ENCODE data around the gene TGFBR2.

Gene TGFBR2

GRCh38 chr3:30606301-30607031 is at the start of gene TGFBR2:
Gene TGFBR2, plus strand, starts transcription at chr3:30606601. Its CDS starts 283 bp downstream, at chr3:30606884.
- peak within 1 kb of the TSS; percentile 87 for H3K27ac Mint-ChIP-seq
- no peaks in the 10 kb centered on the region for H3K27me3 Mint-ChIP-seq
- H3K9me3 Mint-ChIP-seq = no peaks in the 10 kb centered on the region
- peaks cover 72% of the 10 kb centered on the region for H3K4me1 Mint-ChIP-seq
- peak; percentile 94 for ATAC-seq
- H3K4me3 Mint-ChIP-seq = peak within 1 kb of the TSS; percentile 97
- H3K36me3 Mint-ChIP-seq = peaks cover 9% of the 10 kb centered on the region

- Mint-ChIP-seq H3K4me3 (no peak overlapping the region), H3K27me3 (no peaks in the 10 kb centered on the region), H3K36me3 (no peaks in the 10 kb centered on the region), H3K27ac (no peak overlapping the region), H3K4me1 (peaks cover 9% of the 10 kb centered on the region), H3K9me3 (peaks cover 3% of the 10 kb centered on the region)
- ATAC-seq = no peak
These were observed 48.6 kb upstream of the TGFBR2 start for GRCh38 chr3:30557746-30558303.

GRCh38 chr3:30563956-30564355 is 42.4 kb upstream of the TGFBR2 start:
- Mint-ChIP-seq H3K4me3 (no peak overlapping the region), H3K4me1 (no peaks in the 10 kb centered on the region), H3K27ac (no peak overlapping the region), H3K27me3 (no peaks in the 10 kb centered on the region), H3K36me3 (no peaks in the 10 kb centered on the region), H3K9me3 (no peaks in the 10 kb centered on the region)
- no peak for ATAC-seq

- ATAC-seq = no peak
- peaks cover 2% of the 10 kb centered on the region for H3K9me3 Mint-ChIP-seq
- no peaks in the 10 kb centered on the region for H3K36me3 Mint-ChIP-seq
- H3K27ac Mint-ChIP-seq = no peak overlapping the region
- H3K4me3 Mint-ChIP-seq = no peak overlapping the region
- no peaks in the 10 kb centered on the region for H3K4me1 Mint-ChIP-seq
- H3K27me3 Mint-ChIP-seq = no peaks in the 10 kb centered on the region
These were observed 39.2 kb upstream of the TGFBR2 start for GRCh38 chr3:30567139-30567753.

GRCh38 chr3:30576946-30577345 is 29.5 kb upstream of the TGFBR2 start:
- Mint-ChIP-seq H3K27me3 (no peaks in the 10 kb centered on the region), H3K4me3 (no peak overlapping the region), H3K9me3 (no peaks in the 10 kb centered on the region), H3K4me1 (peaks cover 28% of the 10 kb centered on the region), H3K36me3 (no peaks in the 10 kb centered on the region), H3K27ac (peak overlapping the region; percentile 55)
- ATAC-seq = no peak

GRCh38 chr3:30577788-30578187 is 28.6 kb upstream of the TGFBR2 start:
- Mint-ChIP-seq H3K9me3 (no peaks in the 10 kb centered on the region), H3K4me1 (peaks cover 28% of the 10 kb centered on the region), H3K27ac (peak overlapping the region; percentile 55), H3K27me3 (no peaks in the 10 kb centered on the region), H3K36me3 (no peaks in the 10 kb centered on the region), H3K4me3 (no peak overlapping the region)
- peak; percentile 71 for ATAC-seq

- Mint-ChIP-seq H3K27ac (peak overlapping the region; percentile 55), H3K4me1 (peaks cover 28% of the 10 kb centered on the region), H3K9me3 (no peaks in the 10 kb centered on the region), H3K36me3 (no peaks in the 10 kb centered on the region), H3K4me3 (no peak overlapping the region), H3K27me3 (no peaks in the 10 kb centered on the region)
- ATAC-seq = peak; percentile 56
These were observed 27.9 kb upstream of the TGFBR2 start for GRCh38 chr3:30578479-30578878.

- Mint-ChIP-seq H3K4me3 (no peak overlapping the region), H3K9me3 (no peaks in the 10 kb centered on the region), H3K36me3 (no peaks in the 10 kb centered on the region), H3K27me3 (no peaks in the 10 kb centered on the region), H3K27ac (peak overlapping the region; percentile 55), H3K4me1 (peaks cover 28% of the 10 kb centered on the region)
- peak; percentile 51 for ATAC-seq
These were observed 27.3 kb upstream of the TGFBR2 start for GRCh38 chr3:30578986-30579579.

GRCh38 chr3:30581067-30581585 is 25.3 kb upstream of the TGFBR2 start:
- H3K27me3 Mint-ChIP-seq = no peaks in the 10 kb centered on the region
- peaks cover 28% of the 10 kb centered on the region for H3K4me1 Mint-ChIP-seq
- H3K9me3 Mint-ChIP-seq = no peaks in the 10 kb centered on the region
- H3K27ac Mint-ChIP-seq = no peak overlapping the region
- no peak overlapping the region for H3K4me3 Mint-ChIP-seq
- no peaks in the 10 kb centered on the region for H3K36me3 Mint-ChIP-seq
- ATAC-seq = no peak

- Mint-ChIP-seq H3K36me3 (no peaks in the 10 kb centered on the region), H3K27me3 (no peaks in the 10 kb centered on the region), H3K9me3 (no peaks in the 10 kb centered on the region), H3K27ac (no peak overlapping the region), H3K4me3 (no peak overlapping the region), H3K4me1 (peaks cover 23% of the 10 kb centered on the region)
- no peak for ATAC-seq
These were observed 24.4 kb upstream of the TGFBR2 start for GRCh38 chr3:30581982-30582381.

- no peak overlapping the region for H3K27ac Mint-ChIP-seq
- H3K27me3 Mint-ChIP-seq = no peaks in the 10 kb centered on the region
- no peak for ATAC-seq
These were observed 22.4 kb upstream of the TGFBR2 start for GRCh38 chr3:30583973-30584372.

GRCh38 chr3:30585654-30586053 is 20.7 kb upstream of the TGFBR2 start:
- ATAC-seq = no peak
- Mint-ChIP-seq H3K4me1 (no peaks in the 10 kb centered on the region), H3K9me3 (no peaks in the 10 kb centered on the region), H3K36me3 (no peaks in the 10 kb centered on the region), H3K27ac (no peak overlapping the region), H3K4me3 (no peak overlapping the region), H3K27me3 (no peaks in the 10 kb centered on the region)

More at GRCh38 chr3:30583973-30584372, 22.4 kb upstream of the TGFBR2 start:
- Mint-ChIP-seq H3K9me3 (no peaks in the 10 kb centered on the region), H3K4me1 (peaks cover 3% of the 10 kb centered on the region), H3K4me3 (no peak overlapping the region), H3K36me3 (no peaks in the 10 kb centered on the region)

- Mint-ChIP-seq H3K27me3 (no peaks in the 10 kb centered on the region), H3K4me3 (no peak overlapping the region), H3K36me3 (no peaks in the 10 kb centered on the region), H3K9me3 (no peaks in the 10 kb centered on the region), H3K27ac (no peak overlapping the region), H3K4me1 (no peaks in the 10 kb centered on the region)
- no peak for ATAC-seq
These were observed 20.1 kb upstream of the TGFBR2 start for GRCh38 chr3:30586096-30586805.

GRCh38 chr3:30586806-30587486 is 19.5 kb upstream of the TGFBR2 start:
- Mint-ChIP-seq H3K27me3 (no peaks in the 10 kb centered on the region), H3K9me3 (no peaks in the 10 kb centered on the region), H3K27ac (no peak overlapping the region), H3K4me3 (no peak overlapping the region), H3K4me1 (no peaks in the 10 kb centered on the region), H3K36me3 (no peaks in the 10 kb centered on the region)
- ATAC-seq = no peak
